ENCODE measurements around the gene LHX1.

The LHX1 gene

GRCh38 chr17:36972186-36972700 lies 35.0 kb downstream of the LHX1 start:
- H3K27ac Mint-ChIP-seq = no peak overlapping the region
- peaks cover 83% of the 10 kb centered on the region for H3K4me1 Mint-ChIP-seq
- no peak overlapping the region for H3K4me3 Mint-ChIP-seq
- no peaks in the 10 kb centered on the region for H3K27me3 Mint-ChIP-seq
- H3K36me3 Mint-ChIP-seq = peaks cover 20% of the 10 kb centered on the region
- H3K9me3 Mint-ChIP-seq = no peaks in the 10 kb centered on the region

GRCh38 chr17:36972905-36973304 lies 35.6 kb downstream of the LHX1 start:
- H3K27me3 Mint-ChIP-seq = no peaks in the 10 kb centered on the region
- peaks cover 82% of the 10 kb centered on the region for H3K4me1 Mint-ChIP-seq
- no peak overlapping the region for H3K27ac Mint-ChIP-seq
- no peak overlapping the region for H3K4me3 Mint-ChIP-seq
- peaks cover 17% of the 10 kb centered on the region for H3K36me3 Mint-ChIP-seq
- H3K9me3 Mint-ChIP-seq = no peaks in the 10 kb centered on the region

GRCh38 chr17:36975922-36976515 lies 38.7 kb downstream of the LHX1 start:
- Mint-ChIP-seq H3K36me3 (peaks cover 11% of the 10 kb centered on the region), H3K4me1 (peaks cover 82% of the 10 kb centered on the region)

GRCh38 chr17:36977066-36977465 lies 39.8 kb downstream of the LHX1 start:
- H3K4me3 Mint-ChIP-seq = no peak overlapping the region
- peaks cover 16% of the 10 kb centered on the region for H3K36me3 Mint-ChIP-seq
- peaks cover 82% of the 10 kb centered on the region for H3K4me1 Mint-ChIP-seq
- H3K9me3 Mint-ChIP-seq = no peaks in the 10 kb centered on the region
- peak overlapping the region; percentile 46 for H3K27ac Mint-ChIP-seq
- no peaks in the 10 kb centered on the region for H3K27me3 Mint-ChIP-seq

More at GRCh38 chr17:36975922-36976515, 38.7 kb downstream of the LHX1 start:
- Mint-ChIP-seq H3K27me3 (no peaks in the 10 kb centered on the region), H3K9me3 (no peaks in the 10 kb centered on the region), H3K27ac (no peak overlapping the region), H3K4me3 (no peak overlapping the region)

GRCh38 chr17:36977568-36977967 lies 40.3 kb downstream of the LHX1 start:
- Mint-ChIP-seq H3K36me3 (peaks cover 18% of the 10 kb centered on the region), H3K27ac (no peak overlapping the region), H3K9me3 (no peaks in the 10 kb centered on the region), H3K4me1 (peaks cover 79% of the 10 kb centered on the region), H3K4me3 (no peak overlapping the region), H3K27me3 (no peaks in the 10 kb centered on the region)

GRCh38 chr17:36978810-36979564 lies 41.7 kb downstream of the LHX1 start:
- H3K9me3 Mint-ChIP-seq = no peaks in the 10 kb centered on the region
- no peak overlapping the region for H3K4me3 Mint-ChIP-seq
- H3K27me3 Mint-ChIP-seq = no peaks in the 10 kb centered on the region
- no peak overlapping the region for H3K27ac Mint-ChIP-seq
- peaks cover 75% of the 10 kb centered on the region for H3K4me1 Mint-ChIP-seq
- peaks cover 20% of the 10 kb centered on the region for H3K36me3 Mint-ChIP-seq

GRCh38 chr17:36979565-36979941 lies 42.3 kb downstream of the LHX1 start:
- Mint-ChIP-seq H3K9me3 (no peaks in the 10 kb centered on the region), H3K36me3 (peaks cover 24% of the 10 kb centered on the region), H3K27me3 (no peaks in the 10 kb centered on the region), H3K4me3 (no peak overlapping the region), H3K27ac (no peak overlapping the region), H3K4me1 (peaks cover 77% of the 10 kb centered on the region)

- H3K36me3 Mint-ChIP-seq = peaks cover 24% of the 10 kb centered on the region
- H3K9me3 Mint-ChIP-seq = no peaks in the 10 kb centered on the region
- H3K27ac Mint-ChIP-seq = no peak overlapping the region
- H3K4me3 Mint-ChIP-seq = no peak overlapping the region
- H3K4me1 Mint-ChIP-seq = peaks cover 69% of the 10 kb centered on the region
- no peaks in the 10 kb centered on the region for H3K27me3 Mint-ChIP-seq
These were observed 43.0 kb downstream of the LHX1 start for GRCh38 chr17:36980280-36980761.

- Mint-ChIP-seq H3K4me1 (peaks cover 47% of the 10 kb centered on the region), H3K27ac (no peak overlapping the region), H3K36me3 (peaks cover 36% of the 10 kb centered on the region)
These were observed 46.3 kb downstream of the LHX1 start for GRCh38 chr17:36983618-36984017.

GRCh38 chr17:36989173-36989572 lies 51.9 kb downstream of the LHX1 start:
- H3K27me3 Mint-ChIP-seq = no peaks in the 10 kb centered on the region
- H3K36me3 Mint-ChIP-seq = peaks cover 38% of the 10 kb centered on the region
- no peaks in the 10 kb centered on the region for H3K9me3 Mint-ChIP-seq

More at GRCh38 chr17:36983618-36984017, 46.3 kb downstream of the LHX1 start:
- no peaks in the 10 kb centered on the region for H3K27me3 Mint-ChIP-seq
- no peaks in the 10 kb centered on the region for H3K9me3 Mint-ChIP-seq
- no peak overlapping the region for H3K4me3 Mint-ChIP-seq

GRCh38 chr17:36992701-36993100 lies 55.4 kb downstream of the LHX1 start:
- H3K27me3 Mint-ChIP-seq = no peaks in the 10 kb centered on the region
- H3K36me3 Mint-ChIP-seq = peaks cover 45% of the 10 kb centered on the region
- no peaks in the 10 kb centered on the region for H3K9me3 Mint-ChIP-seq
- H3K4me3 Mint-ChIP-seq = no peak overlapping the region
- H3K27ac Mint-ChIP-seq = no peak overlapping the region
- H3K4me1 Mint-ChIP-seq = peaks cover 14% of the 10 kb centered on the region

More at GRCh38 chr17:36989173-36989572, 51.9 kb downstream of the LHX1 start:
- H3K4me1 Mint-ChIP-seq = peaks cover 18% of the 10 kb centered on the region
- H3K27ac Mint-ChIP-seq = no peak overlapping the region
- no peak overlapping the region for H3K4me3 Mint-ChIP-seq

- Mint-ChIP-seq H3K27ac (no peak overlapping the region), H3K27me3 (no peaks in the 10 kb centered on the region)
These were observed 56.0 kb downstream of the LHX1 start for GRCh38 chr17:36993227-36993626.

More at GRCh38 chr17:36993227-36993626, 56.0 kb downstream of the LHX1 start:
- Mint-ChIP-seq H3K4me1 (peaks cover 17% of the 10 kb centered on the region), H3K4me3 (no peak overlapping the region), H3K36me3 (peaks cover 48% of the 10 kb centered on the region), H3K9me3 (no peaks in the 10 kb centered on the region)
